Peyer's patch (tissue), 4 donors: Measurements from ENCODE around the gene RSPH9.

Experiments used
- POLR2A ChIP-seq, 2 donors: fragments of 450-650 bp; IDR thresholded peaks; one replicate each; pipeline ENCODE4 v1.5.1; 2017; ENCODE audit warnings: antibody characterized with exemption in 2 of 2, mild to moderate bottlenecking in 2 of 2, moderate library complexity in 2 of 2
- TF ChIP-seq, protein P1 (sequence below), 6 experiments: fragments of 450-650 bp in 4 of 6; fragments of 200-600 bp in 2 of 6; sonication (generic) in 1 of 6; IDR thresholded peaks; one replicate each; pipeline ENCODE4 v1.5.1; 2017 to 2019; ENCODE audit warnings: antibody characterized with exemption in 6 of 6, mild to moderate bottlenecking in 3 of 6, moderate library complexity in 1 of 6

DNA sequence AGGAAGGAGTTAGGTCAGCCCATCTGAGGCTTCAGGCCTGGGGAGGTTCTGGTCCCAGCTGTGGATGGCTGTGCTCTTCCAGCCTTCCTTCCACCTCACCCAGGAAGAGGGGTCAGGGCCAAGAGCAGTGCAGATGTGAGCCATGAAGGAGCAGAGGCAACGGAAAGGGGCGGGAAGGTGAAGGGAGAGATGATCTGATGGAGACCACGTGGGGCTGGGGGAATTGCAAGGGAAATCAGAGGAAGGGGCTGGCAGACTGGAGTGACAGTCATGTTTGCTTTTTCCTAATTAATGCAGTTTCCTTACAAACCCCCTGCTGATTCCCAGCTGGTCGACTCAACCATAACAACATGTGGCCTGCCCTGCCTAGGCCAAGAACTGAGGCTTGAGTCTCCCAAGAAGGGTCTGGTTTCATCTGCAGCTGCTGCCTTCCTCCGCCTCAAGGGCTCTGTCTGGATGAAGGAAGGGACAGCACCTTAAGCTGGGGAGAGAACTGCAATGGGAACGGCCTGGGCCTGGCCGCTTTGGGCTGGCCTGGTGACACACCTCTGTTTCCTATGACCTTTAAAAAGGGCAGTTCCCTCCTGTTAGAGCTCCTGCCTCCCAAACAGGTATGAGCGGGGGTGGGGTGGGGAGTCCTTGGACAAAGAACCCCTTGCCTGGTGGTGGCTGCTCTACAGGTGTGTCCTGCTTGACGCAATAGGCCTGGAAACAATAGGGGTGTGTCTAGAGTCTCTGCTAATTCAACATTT is 50.6 kb downstream of the RSPH9 start:
- TF ChIP-seq, protein P1, sequence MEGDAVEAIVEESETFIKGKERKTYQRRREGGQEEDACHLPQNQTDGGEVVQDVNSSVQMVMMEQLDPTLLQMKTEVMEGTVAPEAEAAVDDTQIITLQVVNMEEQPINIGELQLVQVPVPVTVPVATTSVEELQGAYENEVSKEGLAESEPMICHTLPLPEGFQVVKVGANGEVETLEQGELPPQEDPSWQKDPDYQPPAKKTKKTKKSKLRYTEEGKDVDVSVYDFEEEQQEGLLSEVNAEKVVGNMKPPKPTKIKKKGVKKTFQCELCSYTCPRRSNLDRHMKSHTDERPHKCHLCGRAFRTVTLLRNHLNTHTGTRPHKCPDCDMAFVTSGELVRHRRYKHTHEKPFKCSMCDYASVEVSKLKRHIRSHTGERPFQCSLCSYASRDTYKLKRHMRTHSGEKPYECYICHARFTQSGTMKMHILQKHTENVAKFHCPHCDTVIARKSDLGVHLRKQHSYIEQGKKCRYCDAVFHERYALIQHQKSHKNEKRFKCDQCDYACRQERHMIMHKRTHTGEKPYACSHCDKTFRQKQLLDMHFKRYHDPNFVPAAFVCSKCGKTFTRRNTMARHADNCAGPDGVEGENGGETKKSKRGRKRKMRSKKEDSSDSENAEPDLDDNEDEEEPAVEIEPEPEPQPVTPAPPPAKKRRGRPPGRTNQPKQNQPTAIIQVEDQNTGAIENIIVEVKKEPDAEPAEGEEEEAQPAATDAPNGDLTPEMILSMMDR (IDR thresholded peaks at IDR 0.05) = no peak
- TF ChIP-seq POLR2A (IDR thresholded peaks at IDR 0.05) = no peak
